H1 (cell line): ENCODE data around the gene DLX5. TPM values are rescaled to one million over a fixed set of nuclear protein-coding genes. Genes with fewer than 3 reads are reported as not detected.

Experiments
- CBX8 ChIP-seq: fragments of 300-800, 300-1000 bp; sonication (generic); IDR thresholded peaks from 2 replicates; pipeline ENCODE4 v1.7.1; 2016; ENCODE audit warnings: low read depth, low read length, borderline replicate concordance
- CHD2 ChIP-seq: IDR thresholded peaks from 2 replicates; pipeline ENCODE4 v1.6.1; 2012; ENCODE audit warnings: low read length, improper control_type of control experiment
- CTCF ChIP-seq, 3 experiments: IDR thresholded peaks; 1 replicate in 2 of 3; 2 replicates in 1 of 3; pipeline versions ENCODE4 v1.5.1 to v1.6.1; 2011; ENCODE audit warnings: low read length in 3 of 3, mild to moderate bottlenecking in 3 of 3, inconsistent platforms in 2 of 3, low read depth in 1 of 3, moderate library complexity in 1 of 3; ENCODE audit not compliant: insufficient read depth in 1 of 3; ENCODE audit errors: control extremely low read depth in 1 of 3
- HDAC6 ChIP-seq: IDR thresholded peaks from one replicate; pipeline ENCODE4 v1.7.1; 2012; ENCODE audit warnings: low read depth, mild to moderate bottlenecking, inconsistent platforms, low read length, moderate library complexity
- MAX ChIP-seq: IDR thresholded peaks from 2 replicates; pipeline ENCODE4 v1.6.1; 2012; ENCODE audit warnings: inconsistent platforms
- SIRT6 ChIP-seq: IDR thresholded peaks from one replicate; pipeline ENCODE4 v1.7.1; 2012; ENCODE audit warnings: low read length, inconsistent platforms
- SP1 ChIP-seq: IDR thresholded peaks from 2 replicates; pipeline ENCODE4 v1.6.1; 2011; ENCODE audit warnings: low read depth, low read length
- TBP ChIP-seq: IDR thresholded peaks from 2 replicates; pipeline ENCODE4 v1.6.1; 2011; ENCODE audit warnings: low read depth, low read length, improper control_type of control experiment
- polyA plus RNA-seq, 7 experiments: library from polyadenylated mRNA; depleted of rRNA in 3 of 7; stranded (reverse) in 5 of 7; unstranded in 2 of 7; fragments of >200 nt in 5 of 7; fragments of 200-250 nt in 2 of 7; gene quantifications; 1 replicate in 5 of 7; 2 replicates in 1 of 7; 4 replicates in 1 of 7; pipeline versions ENCODE4 v1.2.1 to v1.2.3, GENCODE V29; 2011 to 2013; ENCODE audit warnings: missing spikeins in 2 of 7, mixed read lengths in 2 of 7
- total RNA-seq: library from RNA; stranded (reverse); fragmentation: NEBNext Ultra II Directional; extraction: Animal tissue kit (Norgen Biotek cat#: 25700); gene quantifications from 2 replicates; pipeline ENCODE4 v1.2.1, GENCODE V29; 2021

Gene DLX5
- total and polyA plus RNA-seq, 2 of the 8 experiments (the other 6 are each of a cell fraction or from before 2014, with no cell fraction given) = not detected

GRCh38 chr7:97009753-97010732 lies 14.6 kb downstream of the DLX5 start (continued):
- peak; percentile 26; the same call in 1 of the 2 replicates for TF ChIP-seq CBX8
- TF ChIP-seq HDAC6 = no peak
- TF ChIP-seq SIRT6 = no peak
- no peak for TF ChIP-seq MAX
- TF ChIP-seq TBP = peak; percentile 78
- TF ChIP-seq CTCF (IDR thresholded peaks at IDR 0.05; ENCODE audit: control extremely low read depth in 1 of 3, insufficient read depth in 1 of 3, low read depth in 1 of 3, low read length in 3 of 3) = no peak
- TF ChIP-seq SP1 = no peak
- TF ChIP-seq CHD2 = no peak
